NCI-H2227 treated with DMSO at 0.1 percent for 48 hours (cell line): ENCODE data around the gene ADARB2.
"Not testable (repeated sequence)": the region's sequence is repeated elsewhere in the genome, so short reads cannot be mapped to it uniquely, and the experiment has no call there.

Experiments used
- DNase-seq: peaks from one replicate; lab custom pipeline; 2025; lab: John Stamatoyannopoulos, UW

ADARB2 gene

DNA sequence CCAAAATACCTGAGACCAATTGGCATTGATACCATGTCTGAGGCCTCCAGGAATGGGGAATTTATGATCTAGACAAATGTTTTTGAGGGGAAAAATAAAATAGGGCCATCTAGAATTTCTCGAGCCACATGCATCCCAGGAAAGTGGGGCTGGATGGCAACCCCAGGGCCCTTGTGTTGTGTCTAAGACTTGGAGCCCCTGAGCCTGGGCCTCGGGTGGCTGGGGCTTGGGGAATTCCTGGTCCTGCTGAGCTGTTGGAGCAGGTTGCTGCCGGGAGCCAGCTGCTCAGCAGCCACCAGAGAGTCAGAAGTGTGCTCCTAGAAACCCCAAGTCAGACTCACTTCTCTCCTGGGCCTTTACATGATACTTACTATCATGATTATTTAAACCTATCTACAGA is 508.2 kb downstream of the ADARB2 start:
- no peak for DNase-seq

DNA sequence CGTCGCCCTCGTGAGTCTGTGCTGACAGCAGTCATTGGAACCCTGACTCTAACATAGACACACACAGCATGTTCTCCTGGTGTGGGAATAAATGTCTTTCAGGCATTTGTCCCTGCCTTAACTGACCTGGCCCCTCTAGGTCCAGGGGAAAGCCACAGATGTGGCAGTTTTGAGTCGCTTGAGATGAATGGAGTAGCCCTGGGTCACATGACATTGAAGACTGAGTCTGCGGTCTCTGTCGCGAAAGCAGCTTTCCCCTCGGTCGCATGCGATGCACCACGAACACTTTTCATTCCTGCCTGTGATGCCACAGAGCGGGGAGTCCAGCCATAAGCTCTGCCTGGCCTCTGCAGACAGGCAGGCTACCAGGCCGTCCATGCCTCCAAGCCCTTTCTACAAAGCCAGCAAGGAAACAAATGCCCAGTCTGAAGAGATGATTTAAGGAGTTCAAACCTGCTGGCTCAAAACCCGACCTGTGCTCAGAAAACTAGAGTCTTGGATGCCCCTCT is 508.8 kb downstream of the ADARB2 start:
- DNase-seq, result no peak

DNA sequence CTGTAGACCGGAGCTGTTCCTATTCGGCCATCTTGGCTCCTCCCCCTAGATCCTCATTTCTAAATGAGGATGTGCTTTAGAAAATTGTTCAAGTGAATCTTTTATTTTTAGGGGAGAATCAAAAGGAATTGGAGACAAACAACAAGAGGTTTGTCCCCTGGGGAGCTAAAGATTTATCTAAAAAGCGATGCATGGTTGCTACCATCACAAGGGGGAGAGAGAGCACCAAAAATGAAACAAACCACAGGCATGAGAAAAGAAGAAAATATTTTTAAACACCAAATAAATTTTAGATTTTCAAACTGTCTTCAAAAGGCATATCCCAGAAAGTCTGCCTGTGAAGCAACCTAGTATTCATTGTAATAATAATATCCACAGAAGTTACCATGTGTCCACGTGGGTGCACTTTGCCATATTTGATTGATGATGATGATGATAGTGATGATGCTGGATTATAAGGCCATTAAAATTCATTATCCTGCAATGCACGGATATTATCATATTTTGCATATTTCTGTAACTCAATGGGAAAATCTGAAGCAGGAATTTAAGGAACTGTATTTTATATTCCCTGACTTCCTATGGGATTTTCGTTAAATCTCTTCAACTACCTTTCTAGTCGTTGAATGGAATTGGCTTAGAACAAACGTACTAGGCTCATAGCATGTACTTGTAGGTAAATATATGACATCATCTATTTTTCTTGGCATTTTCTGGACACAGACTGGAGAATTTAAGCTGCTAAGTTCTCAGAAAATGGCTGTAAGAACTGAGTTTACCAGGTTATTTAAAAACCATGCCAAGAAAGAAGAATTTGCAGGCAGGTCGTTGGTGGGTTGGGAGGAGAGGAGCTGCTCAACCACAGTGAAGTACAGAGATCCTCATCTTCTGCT is 509.6 kb downstream of the ADARB2 start:
- no peak for DNase-seq

DNA sequence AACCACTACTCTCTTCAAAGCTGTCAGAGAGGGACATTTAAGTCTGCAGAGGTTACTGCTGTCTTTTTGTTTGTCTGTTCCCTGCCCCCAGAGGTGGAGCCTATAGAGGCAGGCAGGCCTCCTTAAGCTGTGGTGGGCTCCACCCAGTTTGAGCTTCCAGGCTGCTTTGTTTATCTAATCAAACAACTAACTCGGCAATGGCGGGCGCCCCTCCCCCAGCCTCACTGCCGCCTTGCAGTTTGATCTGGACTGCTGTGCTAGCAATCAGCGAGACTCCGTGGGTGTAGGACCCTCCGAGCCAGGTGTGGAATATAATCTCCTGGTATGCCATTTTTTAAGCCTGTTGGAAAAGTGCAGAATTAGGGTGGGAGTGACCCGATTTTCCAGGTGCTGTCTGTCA is 510.4 kb downstream of the ADARB2 start:
- DNase-seq, result not testable (repeated sequence)

DNA sequence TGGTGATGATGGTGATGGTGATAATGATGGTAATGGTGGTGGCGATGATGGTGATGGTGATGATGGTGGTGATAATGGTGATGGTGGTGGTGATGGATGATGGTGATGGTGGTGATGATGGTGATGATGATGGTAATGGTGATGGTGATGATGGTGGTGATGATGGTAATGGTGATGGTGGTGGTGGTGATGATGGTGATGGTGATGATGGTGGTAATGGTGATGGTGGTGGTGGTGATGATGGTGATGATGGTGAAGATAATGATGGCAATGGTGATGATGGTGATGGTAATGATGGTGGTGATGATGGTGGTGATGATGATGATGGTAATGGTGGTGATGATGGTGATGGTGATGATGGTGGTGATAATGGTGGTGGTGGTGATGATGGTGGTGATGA is 517.5 kb downstream of the ADARB2 start:
- not testable (repeated sequence) for DNase-seq

DNA sequence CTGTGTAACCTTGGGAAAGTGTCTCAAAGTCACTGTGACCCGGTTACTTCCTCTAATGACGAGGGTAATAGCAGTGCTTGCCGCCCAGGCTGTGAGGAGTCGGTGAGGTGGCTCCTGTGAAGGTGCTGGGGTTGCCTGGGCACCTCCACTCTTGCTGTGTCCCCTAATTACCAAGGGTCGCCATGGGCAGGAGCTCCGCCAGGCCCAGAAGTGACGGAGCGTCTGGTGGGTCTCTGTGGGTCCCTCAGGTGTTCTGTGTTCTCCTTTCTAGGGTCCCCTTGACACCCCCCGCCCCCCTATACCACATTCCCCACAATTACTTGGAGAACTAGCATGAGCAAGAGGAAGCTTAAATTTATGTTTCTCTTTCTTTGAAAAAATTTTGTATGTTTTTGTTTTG is 519.7 kb downstream of the ADARB2 start:
- DNase-seq, result no peak

GRCh38 chr10:1217237-1217587 is 520.1 kb downstream of the ADARB2 start:
- no peak for DNase-seq

- DNase-seq, result no peak
Measured at GRCh38 chr10:1216574-1217236, 520.6 kb downstream of the ADARB2 start.

GRCh38 chr10:1215862-1216573 is 521.3 kb downstream of the ADARB2 start:
- no peak for DNase-seq

DNA sequence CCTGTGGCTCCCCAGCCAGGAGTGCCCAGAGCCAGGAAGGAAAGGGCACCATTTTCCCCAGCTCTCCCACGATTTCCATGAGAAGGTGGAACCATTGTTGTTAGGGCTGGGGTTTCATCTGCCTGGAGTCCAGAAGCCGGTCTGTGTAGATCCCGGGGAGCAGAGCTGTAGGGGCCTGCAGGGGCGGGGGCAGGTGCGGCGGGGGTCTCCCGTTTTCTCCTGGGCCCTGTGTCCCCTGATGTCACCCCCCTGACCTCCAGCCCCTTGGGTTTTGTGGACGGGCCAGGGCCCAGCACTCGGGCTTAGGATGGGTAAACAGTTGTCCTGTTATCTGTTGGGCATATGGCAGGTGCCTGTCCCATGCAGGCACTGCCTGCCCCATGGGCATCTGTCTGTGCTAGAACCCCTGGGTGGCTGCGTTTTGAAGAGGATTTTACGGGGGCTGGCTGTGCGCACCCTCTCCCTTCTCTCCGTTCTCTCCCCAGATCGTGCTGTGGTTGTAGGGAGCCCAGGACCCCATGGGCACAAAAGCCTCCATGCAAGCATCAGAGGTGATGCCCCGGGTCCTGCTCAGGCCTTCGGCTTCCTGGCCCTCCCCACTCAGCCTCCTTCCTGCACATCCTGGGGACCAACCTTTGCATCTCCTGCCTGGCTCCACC is 522.3 kb downstream of the ADARB2 start:
- no peak for DNase-seq

GRCh38 chr10:1214071-1214675 is 523.2 kb downstream of the ADARB2 start:
- no peak for DNase-seq

GRCh38 chr10:1213252-1214070 is 523.9 kb downstream of the ADARB2 start:
- no peak for DNase-seq

GRCh38 chr10:1212571-1213141 is 524.7 kb downstream of the ADARB2 start:
- no peak for DNase-seq

GRCh38 chr10:1211844-1212570 is 525.3 kb downstream of the ADARB2 start:
- no peak for DNase-seq

GRCh38 chr10:1210667-1211066 is 526.7 kb downstream of the ADARB2 start:
- no peak for DNase-seq

DNA sequence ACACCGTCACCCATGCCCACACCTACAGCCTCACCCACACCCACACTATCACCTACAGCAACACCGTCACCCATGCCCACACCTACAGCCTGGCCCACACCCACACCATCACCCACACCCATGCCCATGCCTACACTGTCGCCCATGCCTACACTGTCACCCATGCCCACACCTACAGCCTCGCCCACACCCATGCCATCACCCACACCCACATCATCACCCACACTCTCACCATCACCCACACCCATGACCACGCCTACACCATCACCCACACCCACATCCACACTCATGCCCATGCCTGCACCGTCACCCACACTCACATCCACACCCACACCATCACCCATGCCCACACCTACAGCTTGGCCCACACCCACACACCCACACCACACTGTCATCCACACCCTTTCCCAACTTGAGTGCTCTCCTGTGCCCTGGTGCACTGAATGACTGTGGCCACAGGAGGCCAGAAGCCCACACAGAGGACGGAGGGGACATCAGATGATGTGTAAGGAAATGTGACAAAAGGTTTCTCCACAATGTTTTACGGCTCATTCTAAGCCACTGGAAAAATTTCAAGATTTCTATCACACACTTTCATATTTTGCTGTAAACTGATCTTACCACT is 527.9 kb downstream of the ADARB2 start:
- no peak for DNase-seq

GRCh38 chr10:1208366-1209311 is 528.7 kb downstream of the ADARB2 start:
- DNase-seq, result no peak

- no peak for DNase-seq
Measured at GRCh38 chr10:1206601-1207000, 530.7 kb downstream of the ADARB2 start.
